GM21737 (cell line): ENCODE results near the gene CASZ1.

ENCODE experiments used
- ATAC-seq: cut with Tn5 transposase; IDR thresholded peaks from one replicate; pipeline ENCODE4 v1.9.1; 2021; ENCODE audit warnings: mild to moderate bottlenecking, moderate library complexity; ENCODE audit not compliant: unreplicated experiment

The CASZ1 gene

GRCh38 chr1:10612436-10613160 lies 183.8 kb downstream of the CASZ1 start:
- no peak for ATAC-seq

DNA sequence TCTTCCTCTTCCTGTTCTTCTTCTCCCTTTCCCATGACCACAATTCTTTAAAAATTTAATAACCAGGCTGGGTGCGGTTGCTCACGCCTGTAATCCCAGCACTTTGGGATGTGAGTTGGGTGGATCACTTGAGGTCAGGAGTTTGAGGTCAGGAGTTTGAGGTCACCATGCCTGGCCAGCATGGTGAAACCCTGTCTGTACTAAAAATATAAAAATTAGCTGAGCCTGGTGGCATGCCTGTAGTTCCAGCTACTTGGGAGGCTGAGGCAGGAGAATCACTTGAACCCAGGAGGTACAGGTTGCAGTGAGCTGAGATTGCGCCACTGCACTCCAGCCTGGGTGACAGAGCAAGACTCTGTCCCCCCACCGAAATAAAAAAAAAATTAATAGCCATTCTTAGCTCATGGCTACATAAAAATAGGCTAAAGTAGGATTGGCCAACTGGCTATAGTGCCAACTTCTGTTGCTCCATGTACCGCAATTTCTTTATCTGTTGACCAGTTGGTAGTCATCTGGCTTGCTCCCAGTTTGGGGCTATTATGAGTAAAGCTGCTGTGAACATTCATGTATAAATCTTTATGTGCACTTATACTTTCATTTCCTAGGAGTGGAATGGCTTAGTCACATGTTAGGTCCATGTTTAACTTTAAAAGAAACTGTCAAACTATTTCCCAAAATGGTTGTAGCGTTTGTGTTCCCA lies 185.4 kb downstream of the CASZ1 start:
- ATAC-seq = no peak

DNA sequence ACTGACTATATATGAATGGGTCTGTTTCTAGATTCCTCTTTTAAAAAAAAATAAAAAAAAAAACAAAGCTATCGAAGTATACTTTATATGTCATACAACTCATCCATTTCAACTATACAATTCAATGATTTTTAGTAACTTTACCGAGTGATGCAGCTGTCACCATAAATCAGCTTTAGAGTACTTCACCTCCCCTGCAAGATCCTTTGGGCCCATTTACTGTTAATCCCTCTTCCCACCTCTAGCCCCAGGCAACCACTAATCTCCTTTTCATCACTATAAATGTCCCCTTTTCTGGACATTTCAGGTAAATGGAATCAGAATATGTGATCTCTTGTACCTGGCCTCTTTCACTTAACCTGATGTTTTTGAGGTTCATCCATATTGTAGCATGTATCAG lies 187.8 kb downstream of the CASZ1 start:
- no peak for ATAC-seq

- ATAC-seq = no peak
These were observed 189.2 kb downstream of the CASZ1 start for GRCh38 chr1:10607228-10607627.

- ATAC-seq = no peak
These were observed 190.4 kb downstream of the CASZ1 start for GRCh38 chr1:10606064-10606463.

- ATAC-seq = no peak
These were observed 191.5 kb downstream of the CASZ1 start for GRCh38 chr1:10604966-10605365.

DNA sequence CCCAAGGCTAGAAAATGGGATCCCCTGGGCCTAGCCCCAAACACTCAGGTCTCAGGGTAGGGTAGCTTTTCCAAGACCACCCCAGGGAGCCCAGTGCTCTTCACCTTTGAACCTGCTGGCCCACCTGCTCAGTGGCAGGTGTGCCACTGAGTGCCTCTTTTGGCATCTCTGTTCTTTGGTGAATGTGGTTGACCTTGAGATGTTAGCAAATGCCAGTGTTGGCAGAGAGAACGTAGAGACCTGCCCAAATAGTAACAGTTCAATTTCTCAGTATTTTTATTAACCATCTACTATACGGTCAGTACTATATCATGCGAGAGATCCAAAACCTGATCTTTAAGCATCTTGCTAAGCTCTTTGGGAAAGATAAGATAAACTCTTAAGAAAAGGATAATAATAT lies 193.5 kb downstream of the CASZ1 start:
- no peak for ATAC-seq

DNA sequence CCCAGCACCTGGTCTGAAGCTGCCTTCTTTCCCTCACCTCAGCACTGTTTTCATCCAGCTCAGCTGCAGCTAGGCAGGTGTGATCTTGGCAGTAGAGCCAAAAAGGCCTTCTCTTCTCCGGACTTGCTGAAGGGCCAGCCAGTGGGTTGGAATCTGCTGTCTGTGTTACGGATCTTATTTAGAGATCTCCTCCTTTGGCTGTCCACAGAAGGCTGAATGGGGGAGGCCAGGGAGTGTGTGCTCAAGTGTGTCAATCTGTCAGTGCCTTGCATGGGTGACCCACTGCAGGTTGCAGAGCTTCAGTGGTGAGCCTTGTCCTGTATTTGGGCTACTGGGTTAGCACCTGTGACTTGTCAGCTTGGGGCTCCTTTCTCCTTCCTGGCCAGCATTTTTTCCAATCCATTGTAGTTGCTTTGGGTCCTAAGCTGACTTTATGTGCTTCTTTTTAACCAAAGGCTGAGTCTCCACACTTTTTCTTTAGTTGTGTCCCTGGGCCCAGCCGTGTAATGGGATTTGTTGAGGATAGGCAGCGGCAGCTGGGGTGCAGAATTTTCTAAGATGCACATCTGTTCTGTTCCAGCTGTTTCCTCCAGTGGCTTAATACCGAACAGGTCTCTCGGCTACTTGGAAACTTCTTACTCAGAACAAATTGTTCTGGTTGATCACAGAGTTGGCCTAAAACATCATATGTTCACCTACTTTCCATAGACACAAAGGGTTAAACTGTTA lies 194.9 kb downstream of the CASZ1 start:
- ATAC-seq = no peak

- ATAC-seq = no peak
These were observed 197.1 kb downstream of the CASZ1 start for GRCh38 chr1:10599194-10599861.

DNA sequence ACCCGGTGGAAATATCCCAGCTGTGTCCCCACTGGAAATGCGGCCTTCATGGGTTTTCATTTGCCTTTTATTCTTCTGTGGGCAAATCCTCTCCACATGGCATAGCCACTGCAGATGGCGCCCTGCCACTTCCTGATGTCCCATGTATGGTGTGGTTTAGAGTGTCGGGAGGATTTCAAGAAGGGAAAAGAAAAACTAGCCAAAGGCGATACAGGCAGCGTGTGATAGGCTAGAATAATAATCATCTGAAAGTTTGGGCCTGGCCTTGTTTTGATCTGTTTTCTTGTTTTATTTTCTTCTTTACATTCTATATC lies 198.1 kb downstream of the CASZ1 start:
- ATAC-seq = no peak

- ATAC-seq = no peak
These were observed 198.7 kb downstream of the CASZ1 start for GRCh38 chr1:10597492-10598388.

- no peak for ATAC-seq
These were observed 199.7 kb downstream of the CASZ1 start for GRCh38 chr1:10596780-10597179.

GRCh38 chr1:10594595-10595223 lies 201.7 kb downstream of the CASZ1 start:
- ATAC-seq = no peak

DNA sequence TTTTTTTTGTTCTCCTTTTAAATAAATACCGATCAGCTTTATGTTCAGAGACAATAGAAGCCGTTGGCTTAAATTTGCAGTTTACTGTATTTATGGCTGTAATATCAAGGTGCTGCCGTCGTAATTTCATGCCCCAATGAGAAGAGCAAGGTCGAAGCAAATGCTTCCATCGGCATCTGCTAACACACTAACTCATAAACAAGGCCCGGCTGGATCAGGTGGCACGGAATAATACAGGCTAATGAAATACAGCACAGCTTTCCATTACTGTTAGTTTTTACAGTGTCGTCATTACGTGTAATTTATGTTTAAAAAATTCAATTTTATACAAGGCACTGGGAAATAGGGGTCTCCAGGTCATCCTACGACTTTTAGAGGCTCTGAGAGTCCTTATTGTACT lies 202.7 kb downstream of the CASZ1 start:
- ATAC-seq = no peak

- ATAC-seq = no peak
These were observed 204.1 kb downstream of the CASZ1 start for GRCh38 chr1:10592373-10592772.

DNA sequence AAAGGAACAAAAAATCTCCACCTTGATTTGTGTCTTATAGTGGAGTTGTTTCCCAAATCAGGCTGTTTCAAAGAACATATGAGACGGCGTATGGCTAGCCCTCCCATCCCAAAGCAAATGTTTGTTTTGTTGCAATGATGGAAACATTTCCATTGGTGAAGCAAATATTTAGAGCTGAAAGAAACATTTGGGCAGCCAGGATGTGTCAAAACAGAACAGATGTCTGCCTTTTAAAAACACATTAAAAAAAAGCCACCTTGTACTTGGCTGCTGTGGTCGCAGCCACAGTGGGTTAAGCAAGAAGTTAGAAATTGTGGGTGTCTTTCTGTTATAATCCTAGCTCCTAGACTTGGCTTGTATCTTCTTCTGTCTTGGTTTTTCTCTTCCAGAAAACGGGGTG lies 205.4 kb downstream of the CASZ1 start:
- no peak for ATAC-seq

DNA sequence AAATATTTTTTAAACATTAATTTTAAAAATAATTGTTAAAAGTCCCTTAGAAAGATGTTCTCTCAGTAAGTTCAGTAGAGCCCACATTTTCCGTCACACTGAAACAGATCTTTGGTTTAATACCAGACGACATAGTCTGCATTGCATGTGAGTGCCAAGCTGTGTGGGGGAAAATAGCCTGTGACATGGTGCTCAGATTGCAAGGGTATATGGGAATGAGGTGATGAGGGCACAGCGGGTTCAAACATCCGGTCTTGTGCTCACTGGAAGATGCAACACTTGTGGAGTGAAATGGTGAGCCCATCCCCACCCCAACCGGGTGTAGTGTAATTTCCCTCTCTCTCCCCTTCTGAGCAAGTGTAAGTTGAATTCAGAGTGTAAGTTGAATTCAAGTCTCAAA lies 207.4 kb downstream of the CASZ1 start:
- ATAC-seq = no peak

- ATAC-seq = no peak
These were observed 207.8 kb downstream of the CASZ1 start for GRCh38 chr1:10588640-10589039.
